NT2/D1 (cell line): Measurements from ENCODE around the gene EXTL1.

ENCODE experiments used
- SUZ12 ChIP-seq: IDR thresholded peaks from 2 replicates; pipeline ENCODE4 v1.6.1; 2011; ENCODE audit not compliant: insufficient read length, insufficient read depth; ENCODE audit errors: extremely low read depth
- YY1 ChIP-seq: IDR thresholded peaks from 2 replicates; pipeline ENCODE4 v1.6.1; 2011; ENCODE audit not compliant: insufficient read length, insufficient read depth
- ZNF274 ChIP-seq: IDR thresholded peaks from 2 replicates; pipeline ENCODE4 v1.6.1; 2011; ENCODE audit warnings: mild to moderate bottlenecking, low read depth, low read length

GRCh38 chr1:26038904-26039303 lies 17.3 kb downstream of the EXTL1 start:
- TF ChIP-seq ZNF274 (no peak), SUZ12 (no peak), YY1 (no peak)
